ENCODE data around the gene APCDD1L.

The APCDD1L gene

DNA sequence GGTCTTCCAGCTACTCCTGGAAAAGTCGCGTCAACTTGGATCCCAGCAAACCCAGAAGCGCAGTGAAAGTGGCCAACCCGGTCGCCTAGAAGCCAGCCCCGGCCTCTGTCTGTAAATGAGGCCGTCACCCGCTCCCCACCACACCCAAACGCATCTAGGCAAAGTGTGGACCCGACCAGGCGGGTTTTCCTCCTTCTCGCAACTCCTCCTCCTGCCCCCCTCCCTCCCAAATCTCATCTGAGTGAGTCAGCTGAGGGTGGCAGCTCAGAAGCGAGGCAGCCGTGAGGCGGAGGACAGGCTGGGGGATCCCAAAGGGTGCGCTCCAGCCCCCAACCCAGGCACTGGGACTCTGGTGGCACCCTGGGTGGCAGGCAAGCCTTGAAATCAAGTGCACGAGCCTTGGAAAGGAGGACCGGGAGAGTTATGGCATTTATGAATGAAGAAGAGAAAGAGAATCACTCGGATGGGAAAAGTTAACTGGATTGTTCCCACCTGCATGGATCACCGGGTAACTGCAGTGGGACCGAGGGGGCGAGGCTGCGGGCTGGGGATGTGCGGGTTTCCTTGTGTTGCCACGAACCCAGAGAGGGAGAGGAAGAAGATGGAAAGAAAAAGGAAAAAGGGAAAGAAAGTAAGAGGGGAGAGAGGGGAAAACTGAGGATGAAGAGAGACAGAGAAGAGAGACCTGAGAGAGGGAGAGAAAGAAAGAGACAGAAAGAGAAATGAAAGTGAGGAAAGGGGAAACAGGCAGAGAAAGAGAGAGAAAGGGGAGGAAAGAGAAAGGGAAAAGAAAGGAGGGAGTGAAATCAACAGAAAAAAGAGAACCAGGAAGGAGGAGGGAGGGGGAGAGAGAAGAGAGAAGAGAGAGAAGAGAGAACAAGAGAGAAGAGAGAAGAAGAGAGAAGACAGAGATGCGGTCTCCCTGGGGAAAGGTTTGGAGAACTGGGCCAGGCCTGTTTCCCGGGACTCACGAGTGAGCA, at the start of gene APCDD1L:
Gene APCDD1L (minus strand): TSS at position 167 of the 980 bp plus-strand sequence. CDS start 692 bp downstream, outside the sequence.
- in situ Hi-C loops (cut with MboI; ENCODE audit: low sequenced_read_pairs): no loop called here

DNA sequence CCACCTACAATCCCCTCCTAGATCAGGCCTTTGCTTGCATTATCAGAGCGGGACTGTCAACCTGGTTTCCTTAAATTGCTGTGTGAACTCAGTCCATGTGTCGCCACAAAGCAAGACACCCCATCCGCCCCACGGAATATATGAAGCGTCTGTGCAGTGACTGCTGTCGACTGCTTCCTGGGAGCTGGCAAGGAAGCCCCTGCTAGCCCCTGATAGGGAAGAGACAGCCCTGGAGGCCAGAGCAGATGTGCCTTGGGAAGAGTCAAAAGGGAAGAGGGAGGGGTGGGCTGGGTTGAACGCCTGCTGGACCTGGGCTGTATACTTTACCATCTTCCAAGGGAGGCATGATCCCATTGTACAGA, 44.1 kb upstream of the APCDD1L start:
- in situ Hi-C loops (cut with MboI; ENCODE audit: low sequenced_read_pairs): no loop called here

DNA sequence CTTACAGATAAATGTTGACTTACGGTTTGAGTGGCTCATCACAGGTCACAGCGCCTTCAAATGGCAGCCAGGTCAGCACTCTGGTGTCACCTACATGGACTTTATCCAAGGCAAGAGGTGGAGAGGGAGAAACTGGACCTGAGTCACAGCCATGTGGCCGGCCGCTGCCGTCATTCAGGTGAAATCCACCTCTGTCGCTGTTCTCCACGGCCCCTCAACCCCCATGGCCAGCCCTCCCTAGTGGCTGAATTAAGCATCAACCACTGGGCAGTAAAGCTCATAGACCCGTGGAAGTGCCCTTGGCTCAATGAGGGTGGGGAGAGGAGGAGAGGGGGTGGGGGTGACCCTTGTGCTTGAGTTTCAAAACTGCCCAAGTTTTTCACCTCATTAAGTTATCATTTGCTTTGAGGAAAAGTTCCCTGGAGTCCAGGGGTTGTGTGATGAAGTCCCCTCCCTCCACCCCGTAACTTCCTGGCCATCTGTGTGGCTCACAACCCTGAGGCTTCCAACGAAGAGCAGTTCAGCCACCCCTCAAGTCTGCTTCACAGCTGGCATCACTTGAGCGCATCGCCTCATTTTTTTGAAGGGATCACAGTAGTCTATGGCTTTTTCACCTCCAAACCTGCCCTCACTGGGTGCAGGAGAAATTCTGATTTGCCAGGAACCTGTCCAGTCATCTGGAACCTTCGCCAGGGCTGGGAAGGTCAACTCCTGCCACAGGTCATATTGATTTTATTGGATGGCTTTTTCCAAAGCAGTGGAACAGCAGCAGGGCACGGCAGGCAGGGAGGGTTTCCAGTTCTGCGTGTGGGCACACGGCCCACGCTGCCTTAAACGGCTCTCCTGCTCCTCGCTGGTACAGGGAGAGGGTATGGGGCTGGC, 43.5 kb upstream of the APCDD1L start:
- in situ Hi-C loops (cut with MboI; ENCODE audit: low sequenced_read_pairs): no loop called here

DNA sequence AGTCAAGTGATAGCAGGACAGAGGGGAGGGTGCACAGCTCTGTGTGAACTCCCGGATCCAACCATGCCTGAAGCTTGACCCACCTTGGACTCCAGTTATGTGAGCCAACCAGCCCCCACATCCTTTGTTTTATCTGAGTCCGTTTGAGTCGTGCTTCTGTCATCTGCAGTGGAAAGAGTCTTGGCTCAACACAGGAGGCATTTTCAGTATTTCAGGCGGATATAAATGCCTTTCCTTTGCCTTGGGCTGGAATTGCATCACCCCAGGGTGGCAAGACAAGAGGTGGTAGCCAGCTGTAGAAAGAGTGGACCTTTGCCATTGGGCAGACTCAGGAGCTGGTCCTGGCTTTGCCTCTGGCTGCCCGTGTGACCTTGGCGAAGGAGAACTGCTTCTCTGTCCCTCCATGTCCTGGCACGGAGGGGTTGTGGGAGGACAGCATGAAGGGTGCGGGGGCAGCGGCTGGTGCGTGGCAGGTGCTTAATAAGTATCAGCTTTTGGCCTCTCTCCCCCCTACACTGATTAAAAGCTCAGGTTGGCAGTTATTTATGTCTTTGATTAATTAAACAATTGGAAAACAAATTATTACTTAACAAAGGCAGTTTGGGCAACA, 42.6 kb upstream of the APCDD1L start:
- in situ Hi-C loops (cut with MboI; ENCODE audit: low sequenced_read_pairs): no loop called here

DNA sequence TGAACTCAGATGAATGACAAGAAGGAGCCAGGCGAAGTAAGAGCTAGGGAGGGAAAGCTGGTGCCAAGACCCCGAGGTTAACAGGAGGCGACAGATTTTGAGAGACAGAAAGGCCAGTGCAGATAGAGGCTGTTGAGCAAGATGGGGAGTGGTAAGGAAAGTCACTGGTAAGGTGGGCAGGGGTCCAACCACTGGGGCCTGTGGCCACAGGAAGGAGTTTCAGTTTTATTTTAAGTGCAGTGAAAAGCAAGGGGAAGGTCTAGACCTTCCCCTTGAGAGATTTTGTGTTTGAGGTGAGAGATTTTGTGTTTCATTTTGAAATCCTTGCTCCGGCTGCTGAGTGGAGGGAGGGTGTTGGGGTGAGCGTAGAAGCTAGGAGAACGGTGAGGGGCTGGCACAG, 41.8 kb upstream of the APCDD1L start:
- in situ Hi-C loops (cut with MboI; ENCODE audit: low sequenced_read_pairs): no loop called here

DNA sequence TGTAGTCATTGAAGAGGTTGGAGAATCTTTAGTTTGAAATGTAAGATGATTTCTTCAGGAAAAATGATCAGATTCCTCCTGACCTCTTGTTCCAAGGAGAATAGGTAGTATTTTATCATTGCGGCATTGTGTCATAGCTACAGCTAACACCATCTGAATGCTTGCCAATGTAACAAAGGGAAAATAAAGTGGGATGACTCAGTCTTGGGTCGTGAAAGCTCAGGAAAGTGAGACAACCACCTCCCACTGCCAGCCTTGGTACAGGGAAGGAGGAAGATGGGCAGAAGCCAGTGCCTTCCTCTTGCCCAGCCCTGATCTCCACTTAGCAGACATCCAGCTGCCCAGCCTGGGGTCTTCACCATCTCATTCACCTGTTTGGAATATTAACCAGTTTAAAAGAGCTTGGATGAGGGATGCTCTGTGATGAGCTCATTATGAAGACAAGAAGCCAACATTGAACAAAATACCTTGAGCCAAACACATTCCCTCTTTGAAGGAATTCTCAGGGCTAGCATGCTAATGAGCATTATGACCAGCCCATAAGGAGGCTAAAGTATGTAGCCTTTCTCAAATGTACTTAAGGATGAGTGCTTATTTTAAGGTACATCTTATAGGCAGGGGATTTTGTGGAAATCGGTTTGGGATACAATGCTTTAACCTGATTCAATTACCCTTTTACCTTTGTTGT, 40.0 kb upstream of the APCDD1L start:
- in situ Hi-C loops (cut with MboI; ENCODE audit: low sequenced_read_pairs): no loop called here

DNA sequence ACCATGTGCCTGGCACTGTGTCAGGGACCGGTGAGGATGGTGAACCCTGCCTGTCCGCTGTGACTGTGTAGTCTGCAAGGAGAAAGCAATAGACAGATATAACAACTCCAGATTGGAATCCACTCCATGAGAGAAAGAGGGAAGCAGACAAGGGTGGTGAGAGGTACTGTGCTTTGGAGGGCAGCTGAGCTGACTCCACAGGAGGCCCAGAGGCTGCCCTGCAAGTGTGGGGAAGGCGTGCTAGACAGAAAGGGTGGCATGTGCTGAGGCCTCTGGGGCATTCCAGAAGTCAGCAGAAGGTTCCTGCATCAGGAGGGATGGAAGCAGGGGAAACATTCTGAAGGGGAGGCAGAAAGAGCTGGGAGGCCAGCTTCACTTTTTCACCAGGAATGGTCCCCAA, 39.3 kb upstream of the APCDD1L start:
- in situ Hi-C loops (cut with MboI; ENCODE audit: low sequenced_read_pairs): no loop called here

DNA sequence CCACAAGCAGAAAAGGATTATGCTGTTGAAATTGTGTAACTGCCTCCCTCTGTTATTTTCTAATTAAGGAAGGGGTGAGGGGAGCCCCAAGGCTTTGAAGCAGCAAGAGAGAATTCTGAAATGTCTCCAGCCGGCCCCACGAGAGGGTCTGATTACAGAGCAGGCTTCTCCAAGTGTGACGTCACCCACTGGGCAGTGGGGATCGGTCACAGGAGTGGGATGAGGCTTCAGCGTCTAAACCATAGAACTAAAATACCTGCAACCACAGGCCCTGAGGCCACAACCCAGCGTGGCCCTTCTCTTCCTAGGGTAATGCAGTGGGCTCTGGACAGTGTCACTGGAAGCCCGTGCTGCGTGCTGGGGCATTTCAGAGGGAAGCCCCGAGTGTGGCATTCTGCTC, 38.6 kb upstream of the APCDD1L start:
- in situ Hi-C loops (cut with MboI; ENCODE audit: low sequenced_read_pairs): no loop called here

DNA sequence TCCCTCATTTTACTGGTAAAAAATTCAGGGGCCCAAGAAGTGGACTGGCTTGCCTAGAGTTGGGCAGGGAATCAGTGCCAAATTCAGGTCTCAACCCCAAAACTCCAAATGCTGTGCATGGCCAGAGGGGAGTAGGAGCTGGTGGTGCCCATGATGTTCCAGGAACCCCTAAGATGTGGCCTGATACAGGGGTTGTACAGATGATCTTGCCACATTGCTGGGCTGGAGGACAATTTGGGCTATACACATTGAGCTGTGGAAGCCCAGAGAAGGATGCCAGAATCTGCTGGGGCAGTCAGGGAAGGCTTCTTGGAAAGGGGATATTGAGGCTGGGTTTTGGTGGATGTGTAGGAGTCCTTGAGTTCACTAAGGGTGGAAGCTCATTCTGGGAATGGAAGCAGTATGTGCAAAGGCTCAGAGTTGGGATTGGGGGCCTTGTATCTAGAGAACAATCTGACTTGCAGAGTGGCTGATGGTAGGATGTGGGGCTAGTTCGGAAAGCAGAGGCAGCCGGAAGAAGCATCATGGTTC, 38.0 kb upstream of the APCDD1L start:
- in situ Hi-C loops (cut with MboI; ENCODE audit: low sequenced_read_pairs): no loop called here

DNA sequence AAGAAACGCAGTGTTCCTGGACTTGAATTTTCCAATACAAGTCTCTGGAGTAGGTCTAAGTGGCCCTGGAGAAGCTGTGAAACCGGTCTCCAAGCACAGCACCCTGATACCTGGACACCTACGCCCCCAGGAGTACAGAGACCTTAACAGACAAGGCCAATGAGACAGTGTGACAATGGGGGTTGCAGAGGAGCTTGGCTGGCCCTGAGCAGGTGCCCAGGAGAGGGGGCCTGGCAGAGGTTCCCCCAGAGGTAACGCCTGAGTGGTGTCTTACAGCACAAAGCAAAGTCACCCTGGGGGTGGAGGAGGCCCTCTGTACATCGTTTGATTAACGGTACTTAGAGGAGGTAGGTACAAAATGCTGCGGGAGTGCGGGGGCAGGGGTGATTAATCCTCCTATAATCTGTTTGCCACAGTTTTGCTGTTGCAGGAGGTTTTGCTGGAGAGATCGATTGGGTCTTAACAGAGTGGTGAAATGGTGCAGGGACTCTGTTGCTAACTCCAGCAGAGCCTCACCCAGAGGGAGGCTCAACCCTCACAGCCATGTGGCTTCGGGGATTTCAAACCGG, 37.3 kb upstream of the APCDD1L start:
- in situ Hi-C loops (cut with MboI; ENCODE audit: low sequenced_read_pairs): no loop called here

DNA sequence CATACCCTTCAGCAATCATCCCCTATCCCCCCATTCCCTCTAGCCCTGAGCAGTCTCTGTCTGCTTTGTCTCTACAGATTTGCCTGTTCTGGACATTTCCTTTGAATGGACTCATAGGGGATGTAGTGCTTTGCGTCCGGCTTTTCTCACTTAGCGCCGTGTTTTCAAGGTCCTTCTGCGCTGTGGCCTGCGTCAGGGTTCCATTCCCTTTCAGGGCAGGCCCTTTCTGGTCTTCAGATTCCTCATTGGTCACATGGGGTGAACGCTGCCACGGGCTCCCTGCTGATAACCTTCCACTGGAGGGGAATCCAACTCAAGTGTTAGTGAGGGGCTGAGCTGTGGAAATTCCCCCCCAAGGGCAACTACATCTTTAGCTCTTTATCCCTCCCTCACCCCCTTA, 36.4 kb upstream of the APCDD1L start:
- in situ Hi-C loops (cut with MboI; ENCODE audit: low sequenced_read_pairs): no loop called here

DNA sequence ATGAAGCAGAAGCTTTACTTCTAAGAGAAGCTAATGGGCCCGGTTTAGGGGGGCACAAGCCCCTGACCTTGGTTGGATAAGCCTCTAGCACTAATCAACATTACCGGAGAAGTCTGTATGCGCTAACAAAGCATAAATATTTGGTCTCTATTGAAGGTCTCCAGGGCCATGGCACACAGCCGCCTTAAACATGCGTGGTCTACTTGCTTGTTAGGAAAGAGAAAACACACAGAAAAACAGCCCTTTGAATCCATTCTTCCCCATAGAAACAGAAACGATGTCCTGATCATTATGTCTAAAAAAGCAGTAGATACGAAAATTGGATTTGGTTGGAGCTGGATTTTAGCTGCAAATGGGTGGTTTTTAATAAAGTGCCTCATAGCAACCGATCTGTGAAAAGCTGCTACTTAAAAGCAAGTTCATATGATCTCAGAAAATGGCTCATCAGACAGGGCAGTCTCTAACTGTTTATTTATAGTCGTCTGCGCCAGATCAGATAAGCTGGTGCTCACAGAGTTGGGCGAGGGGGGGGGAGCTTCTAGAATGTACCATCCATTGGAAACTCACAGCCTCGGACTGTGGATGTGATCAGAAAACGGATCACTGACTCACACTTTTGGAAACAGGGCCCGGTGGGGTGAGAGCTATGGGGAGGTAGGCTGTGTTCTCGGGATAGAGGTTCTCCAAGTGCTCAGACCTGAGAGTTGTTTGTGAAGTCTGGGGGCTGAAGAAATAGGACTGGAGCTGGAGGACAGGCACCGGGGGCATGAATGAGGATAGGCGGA, 35.3 kb upstream of the APCDD1L start:
- in situ Hi-C loops (cut with MboI; ENCODE audit: low sequenced_read_pairs): no loop called here

DNA sequence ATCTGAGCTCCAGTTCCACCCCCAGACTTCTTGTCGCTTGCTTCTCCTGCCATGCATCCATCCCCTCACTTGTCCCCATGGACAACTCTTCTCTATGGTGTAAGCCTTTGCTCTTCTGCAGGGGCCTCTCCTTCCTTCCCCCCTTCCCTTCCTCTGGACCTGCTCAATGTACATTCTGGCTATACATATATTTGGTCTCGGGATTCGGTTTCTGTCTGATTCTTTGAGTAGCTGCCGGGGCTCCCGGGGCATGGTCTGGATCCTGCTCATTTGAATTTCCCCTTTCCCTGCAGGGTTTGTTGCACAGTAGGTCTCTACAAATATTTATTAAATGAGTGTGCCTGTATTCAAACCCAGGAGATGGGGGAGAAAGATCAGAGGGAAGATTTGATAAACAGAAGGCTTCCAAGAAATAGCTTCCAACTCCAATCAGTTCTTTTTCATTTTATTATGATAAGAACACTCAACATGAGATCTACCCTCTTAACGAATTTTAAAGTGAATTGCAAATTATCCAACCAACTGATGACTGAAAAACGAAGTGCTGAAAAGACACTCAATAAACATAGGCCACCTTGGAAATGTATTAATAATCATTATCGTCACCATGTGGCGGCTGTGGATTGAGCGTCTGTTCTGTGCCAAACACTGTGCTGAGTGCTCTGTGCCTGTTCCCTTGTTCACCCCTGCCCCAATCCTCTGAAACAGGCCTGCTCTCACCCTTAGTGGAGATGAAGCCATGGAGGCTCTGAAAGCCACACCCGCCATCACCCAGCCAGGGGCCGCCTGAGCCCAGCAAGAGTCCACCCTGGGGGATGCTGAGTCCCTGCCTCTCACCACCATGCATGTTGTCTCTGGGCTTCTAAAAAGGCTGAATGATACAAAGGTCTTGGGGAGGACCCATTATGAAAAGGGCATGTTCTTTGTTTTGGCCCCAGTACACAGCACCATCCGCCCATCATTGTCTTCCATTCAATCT, 34.3 kb upstream of the APCDD1L start:
- in situ Hi-C loops (cut with MboI; ENCODE audit: low sequenced_read_pairs): no loop called here

DNA sequence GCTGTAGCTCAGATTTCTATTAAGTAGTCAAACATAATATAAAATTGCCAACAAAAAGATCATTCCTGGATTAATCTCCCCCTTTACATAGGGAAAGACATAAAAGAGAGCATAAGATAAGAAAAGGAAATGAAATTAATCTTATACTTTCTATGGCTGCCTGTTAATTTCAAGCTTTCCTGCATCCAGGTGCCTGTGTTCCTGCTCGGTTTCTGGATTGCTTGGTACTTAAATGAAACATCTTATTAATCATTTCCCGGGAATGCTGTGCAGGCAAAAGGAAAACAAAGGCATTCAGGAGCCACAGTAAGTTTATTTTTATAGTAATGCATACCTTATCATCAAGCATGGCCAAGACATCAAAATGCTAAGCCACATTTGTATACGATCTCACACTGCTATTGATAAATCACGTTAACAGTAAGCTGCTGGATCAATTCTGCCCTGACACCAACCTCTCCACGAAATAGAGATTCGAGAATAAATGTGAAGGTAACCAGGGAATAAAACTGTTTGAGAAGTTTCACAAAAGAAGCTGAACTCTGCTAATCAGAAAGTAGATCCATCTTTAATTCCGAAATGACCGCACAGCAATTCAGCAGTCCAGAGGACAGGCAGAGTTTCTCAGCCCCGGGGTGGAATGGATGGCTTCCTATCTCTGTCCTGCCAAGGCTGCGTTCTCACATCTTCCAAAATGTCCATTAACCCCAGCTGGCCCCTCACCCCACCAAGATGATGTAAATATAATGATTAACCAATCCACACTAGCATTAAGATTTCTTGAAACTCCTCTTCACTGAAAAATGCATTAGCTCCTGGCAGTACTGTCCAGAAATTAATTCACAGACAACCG, 32.6 kb upstream of the APCDD1L start:
- in situ Hi-C loops (cut with MboI; ENCODE audit: low sequenced_read_pairs): no loop called here

DNA sequence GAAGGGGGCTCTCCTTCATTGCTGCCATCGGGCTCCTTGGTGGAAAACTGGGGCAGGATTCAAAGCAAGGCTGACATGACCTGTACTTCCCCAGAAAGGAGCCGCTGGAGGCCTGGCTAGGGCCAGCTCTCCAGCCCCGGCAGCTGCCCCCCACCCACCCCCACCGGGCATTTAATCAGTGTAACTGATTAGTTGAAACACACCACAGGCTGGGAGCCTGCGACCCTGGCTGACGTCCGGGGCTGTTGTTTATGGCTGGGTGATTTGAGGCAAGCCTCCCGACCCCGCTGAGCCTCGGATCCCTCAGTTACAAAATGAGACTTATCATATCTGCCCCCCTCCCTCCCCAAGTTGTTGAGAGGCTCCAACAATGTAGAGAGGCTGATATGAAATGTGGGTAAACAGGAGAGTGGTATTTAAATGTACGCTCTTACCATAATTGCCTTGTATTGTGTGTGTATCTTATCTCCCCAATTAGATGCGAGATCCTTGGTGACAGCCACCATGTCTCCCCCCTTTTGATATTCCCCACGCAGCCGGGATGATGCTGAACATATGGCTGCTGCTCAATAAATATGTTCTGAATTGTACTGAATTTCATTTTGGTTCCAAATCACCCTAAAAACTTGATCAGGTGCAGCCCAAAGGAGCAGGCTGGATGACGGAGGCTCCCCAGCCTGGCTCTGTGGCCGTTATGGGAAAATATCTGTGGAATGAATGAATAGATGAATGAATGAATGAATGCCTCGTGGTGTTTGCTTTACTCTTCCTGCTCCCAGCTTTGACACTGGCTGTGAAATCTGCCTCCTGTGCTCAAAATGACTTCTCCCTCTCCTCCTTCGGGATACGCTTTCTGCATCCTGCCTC, 31.8 kb upstream of the APCDD1L start:
- in situ Hi-C loops (cut with MboI; ENCODE audit: low sequenced_read_pairs): no loop called here

DNA sequence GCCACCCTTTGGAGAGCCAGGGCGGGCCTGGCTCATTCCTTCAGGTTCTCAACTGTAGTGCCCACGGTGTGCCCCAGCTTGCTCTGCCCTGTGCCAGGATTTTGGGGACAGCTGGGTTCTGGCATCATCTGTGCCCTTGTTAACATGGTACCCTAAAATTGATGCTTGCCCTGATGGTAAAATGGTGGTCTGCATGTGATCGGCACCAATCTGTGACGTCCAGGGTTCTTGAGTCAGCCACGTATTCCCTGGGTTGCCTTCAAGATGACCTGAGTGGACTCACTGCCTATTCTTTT, 31.2 kb upstream of the APCDD1L start:
- in situ Hi-C loops (cut with MboI; ENCODE audit: low sequenced_read_pairs): no loop called here
